Erythroblast (primary cell): Measurements from ENCODE around the gene PRLR.
"Not testable (repeated sequence)": the region's sequence is repeated elsewhere in the genome, so short reads cannot be mapped to it uniquely, and the experiment has no call there.

Source experiments
- DNase-seq, 2 experiments: peaks; one replicate each; lab custom pipeline; 2025; lab: John Stamatoyannopoulos, UW
- GATA1 ChIP-seq: IDR thresholded peaks from 2 replicates; pipeline ENCODE4 v1.6.1; 2011; ENCODE audit warnings: low read depth, mild to moderate bottlenecking, control low read depth, low read length, moderate library complexity
- POLR2A ChIP-seq: IDR thresholded peaks from 2 replicates; pipeline ENCODE4 v1.6.1; 2011; ENCODE audit warnings: mild to moderate bottlenecking, low read length

The PRLR gene

GRCh38 chr5:35129921-35130485, 100.3 kb downstream of the PRLR start:
- TF ChIP-seq GATA1 (no peak), POLR2A (no peak)
- DNase-seq: no peak

- no peak for TF ChIP-seq POLR2A
- TF ChIP-seq GATA1: no peak
- no peak for DNase-seq
These were observed 101.0 kb downstream of the PRLR start for GRCh38 chr5:35129276-35129675.

GRCh38 chr5:35127006-35127405, 103.3 kb downstream of the PRLR start:
- DNase-seq: no peak
- no peak for TF ChIP-seq POLR2A
- TF ChIP-seq GATA1: no peak

- no peak for DNase-seq
- TF ChIP-seq GATA1: no peak
- TF ChIP-seq POLR2A: no peak
These were observed 104.5 kb downstream of the PRLR start for GRCh38 chr5:35125746-35126145.

- no peak for DNase-seq
- no peak for TF ChIP-seq POLR2A
These were observed 105.4 kb downstream of the PRLR start for GRCh38 chr5:35124932-35125331.

- TF ChIP-seq POLR2A (no peak), GATA1 (no peak)
- no peak for DNase-seq
These were observed 107.5 kb downstream of the PRLR start for GRCh38 chr5:35122819-35123218.

- no peak for TF ChIP-seq POLR2A
- no peak for TF ChIP-seq GATA1
- DNase-seq: no peak
These were observed 109.6 kb downstream of the PRLR start for GRCh38 chr5:35120715-35121114.

GRCh38 chr5:35117967-35118366, 112.3 kb downstream of the PRLR start:
- no peak for DNase-seq
- TF ChIP-seq GATA1: no peak
- TF ChIP-seq POLR2A: no peak

- no peak for TF ChIP-seq POLR2A
- TF ChIP-seq GATA1: no peak
- DNase-seq: no peak
These were observed 114.4 kb downstream of the PRLR start for GRCh38 chr5:35115920-35116319.

- no peak for TF ChIP-seq GATA1
- no peak for TF ChIP-seq POLR2A
- DNase-seq: no peak
These were observed 115.6 kb downstream of the PRLR start for GRCh38 chr5:35114698-35115097.

- TF ChIP-seq GATA1 (no peak), POLR2A (no peak)
These were observed 118.0 kb downstream of the PRLR start for GRCh38 chr5:35112300-35112699.

GRCh38 chr5:35104550-35104949, 125.7 kb downstream of the PRLR start:
- DNase-seq: not testable (repeated sequence)

More at GRCh38 chr5:35112300-35112699, 118.0 kb downstream of the PRLR start:
- no peak for DNase-seq

GRCh38 chr5:35103637-35104299, 126.5 kb downstream of the PRLR start:
- TF ChIP-seq GATA1: no peak
- TF ChIP-seq POLR2A: no peak
- no peak for DNase-seq

GRCh38 chr5:35101720-35102119, 128.6 kb downstream of the PRLR start:
- DNase-seq: not testable (repeated sequence)

GRCh38 chr5:35101016-35101415, 129.3 kb downstream of the PRLR start:
- no peak for TF ChIP-seq POLR2A
- TF ChIP-seq GATA1: no peak
- no peak for DNase-seq

- no peak for TF ChIP-seq GATA1
- TF ChIP-seq POLR2A: no peak
- no peak for DNase-seq
These were observed 132.1 kb downstream of the PRLR start for GRCh38 chr5:35098214-35098613.

GRCh38 chr5:35096932-35097331, 133.4 kb downstream of the PRLR start:
- DNase-seq: no peak
- TF ChIP-seq POLR2A (no peak), GATA1 (no peak)
